WTC11 (cell line): ENCODE measurements around the gene FIS1. TPM values are rescaled to one million over a fixed set of nuclear protein-coding genes. Genes with fewer than 3 reads are reported as not detected.

Experiments
- ATAC-seq: fragments of 200-7000 bp; cut with Tn5 transposase; 2 replicates; pipeline ENCODE4 v1.10.0; 2021; ENCODE audit warnings: mild to moderate bottlenecking, moderate library complexity
- CTCF ChIA-PET: fragments of 300-600 bp; sonication (Branson Sonifier 250); formaldehyde crosslinking; loops from one replicate; lab custom pipeline; 2021; ENCODE audit warnings: antibody characterized with exemption; lab: Charles Lee
- POLR2A ChIA-PET: fragments of 350-600 bp; sonication (Branson Sonifier 250); formaldehyde crosslinking; loops from one replicate; lab custom pipeline; 2021; ENCODE audit warnings: antibody characterized with exemption; lab: Charles Lee
- DNase-seq: peaks from one replicate; pipeline ENCODE4 v3.0.0; 2021; ENCODE audit warnings: low spot score
- H3K27ac Mint-ChIP-seq: 2 replicates; pipeline ENCODE4 v1.8.0; 2021; ENCODE audit warnings: mixed read lengths
- H3K27me3 Mint-ChIP-seq: 2 replicates; pipeline ENCODE4 v1.8.0; 2021; ENCODE audit warnings: low read depth, mild to moderate bottlenecking, moderate library complexity, mixed read lengths
- H3K36me3 Mint-ChIP-seq: 2 replicates; pipeline ENCODE4 v1.8.0; 2021; ENCODE audit warnings: mixed read lengths
- H3K4me1 Mint-ChIP-seq: 2 replicates; pipeline ENCODE4 v1.8.0; 2022; ENCODE audit warnings: mixed read lengths
- H3K4me3 Mint-ChIP-seq: 2 replicates; pipeline ENCODE4 v1.8.0; 2021; ENCODE audit warnings: mild to moderate bottlenecking, moderate library complexity, mixed read lengths
- H3K9me3 Mint-ChIP-seq: 2 replicates; pipeline ENCODE4 v1.8.0; 2021; ENCODE audit warnings: mixed read lengths
- ATF1 ChIP-seq: sonication (generic); formaldehyde crosslinking; IDR thresholded peaks from 2 replicates; pipeline ENCODE4 v1.8.1; 2023; ENCODE audit warnings: mild to moderate bottlenecking, moderate library complexity, missing genetic modification reagents
- CREM ChIP-seq: sonication (generic); formaldehyde crosslinking; IDR thresholded peaks from 2 replicates; pipeline ENCODE4 v1.8.1; 2022; ENCODE audit warnings: mild to moderate bottlenecking, missing genetic modification reagents, moderate library complexity
- ELF4 ChIP-seq: sonication (generic); formaldehyde crosslinking; IDR thresholded peaks from 2 replicates; pipeline ENCODE4 v1.8.1; 2022; ENCODE audit warnings: low read depth, mild to moderate bottlenecking, moderate library complexity, missing genetic modification reagents
- FOXK1 ChIP-seq: sonication (generic); formaldehyde crosslinking; IDR thresholded peaks from 2 replicates; pipeline ENCODE4 v1.8.0; 2022; ENCODE audit warnings: mild to moderate bottlenecking, moderate library complexity, missing genetic modification reagents
- GABPB1 ChIP-seq: sonication (generic); formaldehyde crosslinking; IDR thresholded peaks from 2 replicates; pipeline ENCODE4 v1.8.1; 2023; ENCODE audit warnings: mild to moderate bottlenecking, missing genetic modification reagents
- GTF2I ChIP-seq: fragments of 250-450 bp; sonication (Bioruptor Pico); conservative IDR thresholded peaks from 2 replicates; pipeline ENCODE4 v1.4.0; 2021; ENCODE audit warnings: mild to moderate bottlenecking
- IRF2 ChIP-seq: sonication (generic); formaldehyde crosslinking; IDR thresholded peaks from 2 replicates; pipeline ENCODE4 v1.8.0; 2022; ENCODE audit warnings: low read depth, missing genetic modification reagents, borderline replicate concordance
- JAZF1 ChIP-seq: fragments of 250-450 bp; sonication (Bioruptor Pico); IDR thresholded peaks from 2 replicates; pipeline ENCODE4 v1.9.0; 2021; ENCODE audit warnings: moderate library complexity, mild to moderate bottlenecking, inconsistent platforms
- KAT7 ChIP-seq: sonication (generic); formaldehyde crosslinking; IDR thresholded peaks from 2 replicates; pipeline ENCODE4 v1.8.1; 2023; ENCODE audit warnings: missing genetic modification reagents, mild to moderate bottlenecking, borderline replicate concordance
- MYBL2 ChIP-seq: sonication (generic); formaldehyde crosslinking; IDR thresholded peaks from 2 replicates; pipeline ENCODE4 v1.8.1; 2023; ENCODE audit warnings: mild to moderate bottlenecking, moderate library complexity, missing genetic modification reagents
- NFATC4 ChIP-seq: fragments of 250-450 bp; sonication (Bioruptor Pico); IDR thresholded peaks from 2 replicates; pipeline ENCODE4 v1.9.0; 2021; ENCODE audit warnings: mild to moderate bottlenecking
- RELA ChIP-seq: sonication (generic); formaldehyde crosslinking; IDR thresholded peaks from 2 replicates; pipeline ENCODE4 v1.8.1; 2022; ENCODE audit warnings: missing genetic modification reagents, mild to moderate bottlenecking, borderline replicate concordance
- SP1 ChIP-seq: sonication (generic); formaldehyde crosslinking; conservative IDR thresholded peaks from 2 replicates; pipeline ENCODE4 v1.8.1; 2022; ENCODE audit warnings: missing genetic modification reagents
- ZNF396 ChIP-seq: fragments of 250-450 bp; sonication (Bioruptor Pico); IDR thresholded peaks from 2 replicates; pipeline ENCODE4 v1.8.0; 2021; ENCODE audit warnings: mild to moderate bottlenecking, moderate library complexity, borderline replicate concordance
- total RNA-seq: library from RNA; stranded (reverse); gene quantifications from 3 replicates; pipeline ENCODE4 v1.2.3, GENCODE V29; 2021
- TF ChIP-seq, protein P1 (sequence below): fragments of 250-450 bp; sonication (Bioruptor Pico); IDR thresholded peaks from 2 replicates; pipeline ENCODE4 v1.9.0; 2021; ENCODE audit warnings: mild to moderate bottlenecking, borderline replicate concordance
- TF ChIP-seq, protein P2 (sequence below): sonication (generic); formaldehyde crosslinking; conservative IDR thresholded peaks from 2 replicates; pipeline ENCODE4 v1.8.1; 2022; ENCODE audit warnings: mild to moderate bottlenecking, missing genetic modification reagents
- TF ChIP-seq, protein P3 (sequence below): fragments of 250-450 bp; sonication (Bioruptor Pico); IDR thresholded peaks from 2 replicates; pipeline ENCODE4 v1.9.0; 2021; ENCODE audit warnings: moderate library complexity, mild to moderate bottlenecking, inconsistent platforms, borderline replicate concordance

The FIS1 gene
- total RNA-seq, 1 experiment from 2014 or later, result 123 TPM

DNA sequence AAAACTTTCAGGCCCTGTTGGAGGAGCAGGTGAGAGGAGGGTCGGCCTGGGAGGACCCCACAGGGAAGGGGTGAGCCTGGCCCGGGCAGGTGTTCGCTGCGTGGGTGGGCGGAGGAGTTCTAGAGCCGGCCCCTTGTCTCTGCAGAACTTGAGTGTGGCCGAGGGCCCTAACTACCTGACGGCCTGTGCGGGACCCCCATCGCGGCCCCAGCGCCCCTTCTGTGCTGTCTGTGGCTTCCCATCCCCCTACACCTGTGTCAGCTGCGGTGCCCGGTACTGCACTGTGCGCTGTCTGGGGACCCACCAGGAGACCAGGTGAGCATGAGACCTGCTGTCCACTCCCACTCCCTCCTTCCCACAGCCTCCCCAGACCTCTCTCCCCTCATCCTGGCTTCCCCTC is 21.4 kb downstream of the FIS1 start (continued):
- TF ChIP-seq, protein P1, sequence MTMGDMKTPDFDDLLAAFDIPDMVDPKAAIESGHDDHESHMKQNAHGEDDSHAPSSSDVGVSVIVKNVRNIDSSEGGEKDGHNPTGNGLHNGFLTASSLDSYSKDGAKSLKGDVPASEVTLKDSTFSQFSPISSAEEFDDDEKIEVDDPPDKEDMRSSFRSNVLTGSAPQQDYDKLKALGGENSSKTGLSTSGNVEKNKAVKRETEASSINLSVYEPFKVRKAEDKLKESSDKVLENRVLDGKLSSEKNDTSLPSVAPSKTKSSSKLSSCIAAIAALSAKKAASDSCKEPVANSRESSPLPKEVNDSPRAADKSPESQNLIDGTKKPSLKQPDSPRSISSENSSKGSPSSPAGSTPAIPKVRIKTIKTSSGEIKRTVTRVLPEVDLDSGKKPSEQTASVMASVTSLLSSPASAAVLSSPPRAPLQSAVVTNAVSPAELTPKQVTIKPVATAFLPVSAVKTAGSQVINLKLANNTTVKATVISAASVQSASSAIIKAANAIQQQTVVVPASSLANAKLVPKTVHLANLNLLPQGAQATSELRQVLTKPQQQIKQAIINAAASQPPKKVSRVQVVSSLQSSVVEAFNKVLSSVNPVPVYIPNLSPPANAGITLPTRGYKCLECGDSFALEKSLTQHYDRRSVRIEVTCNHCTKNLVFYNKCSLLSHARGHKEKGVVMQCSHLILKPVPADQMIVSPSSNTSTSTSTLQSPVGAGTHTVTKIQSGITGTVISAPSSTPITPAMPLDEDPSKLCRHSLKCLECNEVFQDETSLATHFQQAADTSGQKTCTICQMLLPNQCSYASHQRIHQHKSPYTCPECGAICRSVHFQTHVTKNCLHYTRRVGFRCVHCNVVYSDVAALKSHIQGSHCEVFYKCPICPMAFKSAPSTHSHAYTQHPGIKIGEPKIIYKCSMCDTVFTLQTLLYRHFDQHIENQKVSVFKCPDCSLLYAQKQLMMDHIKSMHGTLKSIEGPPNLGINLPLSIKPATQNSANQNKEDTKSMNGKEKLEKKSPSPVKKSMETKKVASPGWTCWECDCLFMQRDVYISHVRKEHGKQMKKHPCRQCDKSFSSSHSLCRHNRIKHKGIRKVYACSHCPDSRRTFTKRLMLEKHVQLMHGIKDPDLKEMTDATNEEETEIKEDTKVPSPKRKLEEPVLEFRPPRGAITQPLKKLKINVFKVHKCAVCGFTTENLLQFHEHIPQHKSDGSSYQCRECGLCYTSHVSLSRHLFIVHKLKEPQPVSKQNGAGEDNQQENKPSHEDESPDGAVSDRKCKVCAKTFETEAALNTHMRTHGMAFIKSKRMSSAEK, result no peak
- TF ChIP-seq IRF2 (CRISPR knock-in tag) (no peak), GTF2I (CRISPR knock-in tag) (no peak)

DNA sequence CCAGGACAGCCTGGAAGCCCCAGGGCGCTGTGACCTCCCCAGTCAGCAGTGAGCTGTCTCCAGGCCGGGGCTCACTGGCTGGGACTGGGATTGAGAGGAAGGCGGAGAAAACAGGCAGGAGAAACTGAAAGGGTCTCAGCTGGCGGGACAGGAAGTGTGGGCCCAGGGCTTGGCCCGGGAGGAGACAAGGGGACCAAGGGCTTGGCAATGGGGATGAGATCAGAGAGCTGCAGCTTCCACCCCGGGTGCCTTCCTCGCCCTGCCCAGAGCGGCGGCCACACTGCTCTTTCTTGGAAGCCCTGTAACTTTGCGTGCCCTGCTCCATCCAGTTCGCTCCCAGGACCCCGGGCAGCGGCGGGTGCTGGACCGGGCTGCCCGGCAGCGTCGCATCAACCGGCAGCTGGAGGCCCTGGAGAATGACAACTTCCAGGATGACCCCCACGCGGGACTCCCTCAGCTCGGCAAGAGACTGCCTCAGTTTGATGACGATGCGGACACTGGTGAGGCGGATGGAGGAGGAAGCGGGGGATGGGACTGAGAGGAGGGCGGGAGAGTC is 22.5 kb downstream of the FIS1 start:
- Mint-ChIP-seq H3K4me3 (no peak overlapping the region), H3K4me1 (peaks cover 18% of the 10 kb centered on the region), H3K27ac (peak overlapping the region; percentile 58), H3K9me3 (no peaks in the 10 kb centered on the region), H3K36me3 (peaks cover 28% of the 10 kb centered on the region), H3K27me3 (no peaks in the 10 kb centered on the region)
- DNase-seq, result no peak
- no peak for ATAC-seq
- ChIA-PET CTCF (interaction anchor here (1.0 to 2.0 kb wide), 5 partner anchors 13 to 79 kb away, joined by 4 to 10 read pairs (median 5); partner anchors contain the start of gene FIS1), POLR2A (interaction anchor here (0.6 kb wide), 2 partner anchors 190 to 395 kb away, joined by 3 to 7 read pairs; partner anchors contain the start of gene EPHB4)
- no peak for TF ChIP-seq NFATC4 (CRISPR knock-in tag)
- TF ChIP-seq, protein P2, sequence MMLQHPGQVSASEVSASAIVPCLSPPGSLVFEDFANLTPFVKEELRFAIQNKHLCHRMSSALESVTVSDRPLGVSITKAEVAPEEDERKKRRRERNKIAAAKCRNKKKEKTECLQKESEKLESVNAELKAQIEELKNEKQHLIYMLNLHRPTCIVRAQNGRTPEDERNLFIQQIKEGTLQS (CRISPR knock-in tag), result no peak
- no peak for TF ChIP-seq CREM (CRISPR knock-in tag)
- TF ChIP-seq MYBL2 (CRISPR knock-in tag), result no peak
- TF ChIP-seq RELA (CRISPR knock-in tag), result no peak
- no peak for TF ChIP-seq SP1 (CRISPR knock-in tag)
- TF ChIP-seq, all 79 proteins: peak for 0

DNA sequence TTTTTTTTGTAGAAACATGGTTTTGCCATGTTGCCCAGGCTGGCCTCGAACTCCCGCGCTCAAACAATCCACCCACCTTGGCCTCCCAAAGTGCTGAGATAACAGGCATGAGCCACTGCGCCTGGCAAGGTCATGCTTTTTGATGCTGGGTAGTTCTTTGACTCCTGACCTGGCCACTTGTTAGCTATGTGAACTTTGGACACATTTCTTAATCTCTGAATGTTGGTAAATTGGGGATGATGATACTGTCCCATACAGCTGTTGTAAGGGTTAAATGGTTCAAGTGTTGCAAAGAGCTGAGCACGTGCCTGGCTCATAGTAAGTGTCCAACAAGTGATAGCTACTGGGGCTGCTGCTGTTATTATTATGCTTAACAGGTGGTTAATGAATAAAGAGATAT is 24.6 kb downstream of the FIS1 start:
- POLR2A ChIA-PET, result no interaction called here
- TF ChIP-seq GABPB1 (CRISPR knock-in tag) (peak; percentile 60), FOXK1 (CRISPR knock-in tag) (no peak), JAZF1 (CRISPR knock-in tag) (no peak), ATF1 (no peak), ELF4 (no peak), KAT7 (CRISPR knock-in tag) (no peak), ZNF396 (CRISPR knock-in tag) (no peak)
- TF ChIP-seq, protein P3, sequence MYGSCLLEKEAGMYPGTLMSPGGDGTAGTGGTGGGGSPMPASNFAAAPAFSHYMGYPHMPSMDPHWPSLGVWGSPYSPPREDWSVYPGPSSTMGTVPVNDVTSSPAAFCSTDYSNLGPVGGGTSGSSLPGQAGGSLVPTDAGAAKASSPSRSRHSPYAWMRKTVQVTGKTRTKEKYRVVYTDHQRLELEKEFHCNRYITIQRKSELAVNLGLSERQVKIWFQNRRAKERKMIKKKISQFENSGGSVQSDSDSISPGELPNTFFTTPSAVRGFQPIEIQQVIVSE (CRISPR knock-in tag), result no peak
- no peaks in the 10 kb centered on the region for H3K27me3 Mint-ChIP-seq
- no peak overlapping the region for H3K27ac Mint-ChIP-seq
- no peaks in the 10 kb centered on the region for H3K9me3 Mint-ChIP-seq
- peaks cover 22% of the 10 kb centered on the region for H3K36me3 Mint-ChIP-seq
- H3K4me1 Mint-ChIP-seq, result peaks cover 27% of the 10 kb centered on the region
- ATAC-seq (no peak), DNase-seq (no peak)
- H3K4me3 Mint-ChIP-seq, result no peak overlapping the region
- CTCF ChIA-PET, result interaction anchor here (1.3 kb wide), 1 partner anchor 62 kb away, joined by 3 read pairs; no protein-coding TSS in a partner anchor
